ENCODE results near the gene PTOV1.

Gene PTOV1

GRCh38 chr19:49844138-49845095, 6.5 kb upstream of the PTOV1 start:
- Histone ChIP-seq H3K36me3 (ENCODE audit: insufficient read depth, low read length) (no peaks in the 10 kb centered on the region), H2AFZ (ENCODE audit: low read length, unreplicated experiment) (no peak overlapping the region), H3K27me3 (ENCODE audit: insufficient read depth, low read length) (no peaks in the 10 kb centered on the region), H3K79me2 (ENCODE audit: control insufficient read depth, insufficient read depth, low read length, unreplicated experiment) (no peaks in the 10 kb centered on the region), H3K4me3 (ENCODE audit: low read depth, low read length) (no peak overlapping the region), H3K4me1 (ENCODE audit: control insufficient read depth, insufficient read depth, low read length, unreplicated experiment) (peaks cover 10% of the 10 kb centered on the region), H3K27ac (ENCODE audit: low read depth, low read length) (no peak overlapping the region)

GRCh38 chr19:49845414-49845813, 5.5 kb upstream of the PTOV1 start:
- Histone ChIP-seq H2AFZ (ENCODE audit: low read length, unreplicated experiment) (no peak overlapping the region), H3K36me3 (ENCODE audit: insufficient read depth, low read length) (no peaks in the 10 kb centered on the region), H3K4me1 (ENCODE audit: control insufficient read depth, insufficient read depth, low read length, unreplicated experiment) (peaks cover 10% of the 10 kb centered on the region), H3K27ac (ENCODE audit: low read depth, low read length) (no peak overlapping the region), H3K79me2 (ENCODE audit: control insufficient read depth, insufficient read depth, low read length, unreplicated experiment) (peaks cover 5% of the 10 kb centered on the region), H3K27me3 (ENCODE audit: insufficient read depth, low read length) (no peaks in the 10 kb centered on the region), H3K4me3 (ENCODE audit: low read depth, low read length) (no peak overlapping the region)

GRCh38 chr19:49846408-49846807, 4.6 kb upstream of the PTOV1 start:
- Histone ChIP-seq H3K4me3 (ENCODE audit: low read depth, low read length) (no peak overlapping the region), H2AFZ (ENCODE audit: low read length, unreplicated experiment) (no peak overlapping the region), H3K79me2 (ENCODE audit: control insufficient read depth, insufficient read depth, low read length, unreplicated experiment) (peaks cover 5% of the 10 kb centered on the region), H3K4me1 (ENCODE audit: control insufficient read depth, insufficient read depth, low read length, unreplicated experiment) (peaks cover 10% of the 10 kb centered on the region), H3K27ac (ENCODE audit: low read depth, low read length) (no peak overlapping the region), H3K27me3 (ENCODE audit: insufficient read depth, low read length) (no peaks in the 10 kb centered on the region), H3K36me3 (ENCODE audit: insufficient read depth, low read length) (no peaks in the 10 kb centered on the region)

- H3K4me1 ChIP-seq (ENCODE audit: control insufficient read depth, insufficient read depth, low read length, unreplicated experiment), result peaks cover 18% of the 10 kb centered on the region
- H3K27me3 ChIP-seq (ENCODE audit: insufficient read depth, low read length), result no peaks in the 10 kb centered on the region
- no peak overlapping the region for H2AFZ ChIP-seq (ENCODE audit: low read length, unreplicated experiment)
- peaks cover 19% of the 10 kb centered on the region for H3K79me2 ChIP-seq (ENCODE audit: control insufficient read depth, insufficient read depth, low read length, unreplicated experiment)
- H3K36me3 ChIP-seq (ENCODE audit: insufficient read depth, low read length), result no peaks in the 10 kb centered on the region
- H3K4me3 ChIP-seq (ENCODE audit: low read depth, low read length), result no peak overlapping the region
- no peak overlapping the region for H3K27ac ChIP-seq (ENCODE audit: low read depth, low read length)
Observed at GRCh38 chr19:49847731-49848696, 2.9 kb upstream of the PTOV1 start.

GRCh38 chr19:49848938-49849337, 2.0 kb upstream of the PTOV1 start:
- peaks cover 25% of the 10 kb centered on the region for H3K79me2 ChIP-seq (ENCODE audit: control insufficient read depth, insufficient read depth, low read length, unreplicated experiment)
- no peaks in the 10 kb centered on the region for H3K27me3 ChIP-seq (ENCODE audit: insufficient read depth, low read length)
- H2AFZ ChIP-seq (ENCODE audit: low read length, unreplicated experiment), result no peak overlapping the region
- H3K36me3 ChIP-seq (ENCODE audit: insufficient read depth, low read length), result no peaks in the 10 kb centered on the region
- H3K4me3 ChIP-seq (ENCODE audit: low read depth, low read length), result no peak overlapping the region
- no peak overlapping the region for H3K27ac ChIP-seq (ENCODE audit: low read depth, low read length)
- H3K4me1 ChIP-seq (ENCODE audit: control insufficient read depth, insufficient read depth, low read length, unreplicated experiment), result peaks cover 18% of the 10 kb centered on the region

- Histone ChIP-seq H3K4me1 (ENCODE audit: control insufficient read depth, insufficient read depth, low read length, unreplicated experiment) (peaks cover 18% of the 10 kb centered on the region), H3K36me3 (ENCODE audit: insufficient read depth, low read length) (no peaks in the 10 kb centered on the region), H3K27me3 (ENCODE audit: insufficient read depth, low read length) (no peaks in the 10 kb centered on the region), H3K79me2 (ENCODE audit: control insufficient read depth, insufficient read depth, low read length, unreplicated experiment) (peaks cover 26% of the 10 kb centered on the region), H3K4me3 (ENCODE audit: low read depth, low read length) (peak overlapping the region; percentile 96), H3K27ac (ENCODE audit: low read depth, low read length) (no peak overlapping the region), H2AFZ (ENCODE audit: low read length, unreplicated experiment) (no peak overlapping the region)
Observed at GRCh38 chr19:49849433-49850220, 1.3 kb upstream of the PTOV1 start.

- peaks cover 18% of the 10 kb centered on the region for H3K4me1 ChIP-seq (ENCODE audit: control insufficient read depth, insufficient read depth, low read length, unreplicated experiment)
- no peaks in the 10 kb centered on the region for H3K36me3 ChIP-seq (ENCODE audit: insufficient read depth, low read length)
- no peaks in the 10 kb centered on the region for H3K27me3 ChIP-seq (ENCODE audit: insufficient read depth, low read length)
- H2AFZ ChIP-seq (ENCODE audit: low read length, unreplicated experiment), result peak overlapping the region; percentile 14
- peak overlapping the region; percentile 97; the same call in 1 of the 2 replicates for H3K27ac ChIP-seq (ENCODE audit: low read depth, low read length)
- peaks cover 26% of the 10 kb centered on the region for H3K79me2 ChIP-seq (ENCODE audit: control insufficient read depth, insufficient read depth, low read length, unreplicated experiment)
- H3K4me3 ChIP-seq (ENCODE audit: low read depth, low read length), result peak overlapping the region; percentile 96
Observed at GRCh38 chr19:49850221-49850486, 805 bp upstream of the PTOV1 start.

- Histone ChIP-seq H3K79me2 (ENCODE audit: control insufficient read depth, insufficient read depth, low read length, unreplicated experiment) (peaks cover 26% of the 10 kb centered on the region), H3K36me3 (ENCODE audit: insufficient read depth, low read length) (no peaks in the 10 kb centered on the region), H3K4me3 (ENCODE audit: low read depth, low read length) (peak overlapping the region; percentile 96), H3K27ac (ENCODE audit: low read depth, low read length) (peak overlapping the region; percentile 97; the same call in 1 of the 2 replicates), H3K4me1 (ENCODE audit: control insufficient read depth, insufficient read depth, low read length, unreplicated experiment) (peaks cover 18% of the 10 kb centered on the region), H3K27me3 (ENCODE audit: insufficient read depth, low read length) (no peaks in the 10 kb centered on the region), H2AFZ (ENCODE audit: low read length, unreplicated experiment) (no peak overlapping the region)
Observed at GRCh38 chr19:49851456-49852259, 699 bp downstream of the PTOV1 start.

GRCh38 chr19:49852631-49853126, 1.7 kb downstream of the PTOV1 start:
- H3K36me3 ChIP-seq (ENCODE audit: insufficient read depth, low read length), result no peaks in the 10 kb centered on the region
- peaks cover 26% of the 10 kb centered on the region for H3K79me2 ChIP-seq (ENCODE audit: control insufficient read depth, insufficient read depth, low read length, unreplicated experiment)
- peak overlapping the region; percentile 96 for H3K4me3 ChIP-seq (ENCODE audit: low read depth, low read length)
- no peak overlapping the region for H2AFZ ChIP-seq (ENCODE audit: low read length, unreplicated experiment)
- H3K27me3 ChIP-seq (ENCODE audit: insufficient read depth, low read length), result no peaks in the 10 kb centered on the region
- H3K27ac ChIP-seq (ENCODE audit: low read depth, low read length), result no peak overlapping the region
- peaks cover 18% of the 10 kb centered on the region for H3K4me1 ChIP-seq (ENCODE audit: control insufficient read depth, insufficient read depth, low read length, unreplicated experiment)
